GM23338 (cell line): ENCODE measurements around the gene BICRA. TPM values are rescaled to one million over a fixed set of nuclear protein-coding genes. Genes with fewer than 3 reads are reported as not detected.

Experiments used
- ATAC-seq: fragments of 200-7000 bp; cut with Tn5 transposase; 3 replicates; pipeline ENCODE4 v1.9.1; 2020
- DNase-seq: peaks from one replicate; pipeline ENCODE4 v3.0.0-alpha.2; 2015; ENCODE audit warnings: low spot score
- H2AFZ ChIP-seq: fragments of 200-600 bp; sonication (generic); 2 replicates; pipeline ENCODE4 v1.8.0; 2016; ENCODE audit warnings: antibody characterized with exemption, mild to moderate bottlenecking, moderate library complexity
- H3F3A ChIP-seq: fragments of 200-600 bp; sonication (generic); replicated peaks from 2 replicates; pipeline ENCODE4 v1.8.0; 2017; ENCODE audit warnings: antibody characterized with exemption, mixed run types, low read depth
- H3K27ac ChIP-seq: fragments of 200-600 bp; sonication (generic); 2 replicates; pipeline ENCODE4 v1.6.1; 2016; ENCODE audit warnings: low read depth
- H3K27me3 ChIP-seq: fragments of 200-600 bp; sonication (generic); 2 replicates; pipeline ENCODE4 v1.8.0; 2016; ENCODE audit warnings: mild to moderate bottlenecking, mixed run types, moderate library complexity; ENCODE audit not compliant: insufficient read depth
- H3K36me3 ChIP-seq: fragments of 200-600 bp; sonication (generic); 2 replicates; pipeline ENCODE4 v1.8.0; 2016; ENCODE audit warnings: mild to moderate bottlenecking; ENCODE audit not compliant: insufficient read depth
- H3K4me1 ChIP-seq: fragments of 200-600 bp; sonication (generic); 2 replicates; pipeline ENCODE4 v1.8.0; 2016; ENCODE audit warnings: mild to moderate bottlenecking, moderate library complexity; ENCODE audit not compliant: insufficient read depth
- H3K4me2 ChIP-seq: fragments of 200-600 bp; sonication (generic); 2 replicates; pipeline ENCODE4 v1.7.1; 2017; ENCODE audit warnings: mixed run types
- H3K4me3 ChIP-seq: fragments of 200-600 bp; sonication (generic); 2 replicates; pipeline ENCODE4 v1.6.1; 2016; ENCODE audit warnings: mixed run types
- H3K79me2 ChIP-seq: fragments of 200-600 bp; sonication (generic); replicated peaks from 2 replicates; pipeline ENCODE4 v1.8.0; 2017; ENCODE audit warnings: mild to moderate bottlenecking; ENCODE audit not compliant: insufficient read depth
- H3K9me2 ChIP-seq: fragments of 200-600 bp; sonication (generic); 2 replicates; pipeline ENCODE4 v1.8.0; 2017; ENCODE audit not compliant: insufficient read depth
- H4K20me1 ChIP-seq: fragments of 200-600 bp; sonication (generic); replicated peaks from 2 replicates; pipeline ENCODE4 v1.8.0; 2017; ENCODE audit warnings: mild to moderate bottlenecking; ENCODE audit not compliant: insufficient read depth
- H3K27ac Mint-ChIP-seq: 2 replicates; pipeline ENCODE4 v1.8.0; 2020; ENCODE audit warnings: inconsistent platforms, mild to moderate bottlenecking, moderate library complexity, mixed read lengths
- H3K27me3 Mint-ChIP-seq: 3 replicates; pipeline ENCODE4 v1.8.0; 2022; ENCODE audit warnings: low read depth, mild to moderate bottlenecking, moderate library complexity, mixed read lengths, inconsistent platforms; ENCODE audit not compliant: insufficient read depth, poor library complexity
- H3K36me3 Mint-ChIP-seq: 3 replicates; pipeline ENCODE4 v1.8.0; 2021; ENCODE audit warnings: low read depth, mild to moderate bottlenecking, inconsistent platforms, moderate library complexity, mixed read lengths
- H3K4me1 Mint-ChIP-seq: 3 replicates; pipeline ENCODE4 v1.8.0; 2020; ENCODE audit warnings: mild to moderate bottlenecking, inconsistent platforms, mixed read lengths
- H3K4me3 Mint-ChIP-seq: 3 replicates; pipeline ENCODE4 v1.8.0; 2021; ENCODE audit warnings: moderate library complexity, mild to moderate bottlenecking, inconsistent platforms, mixed read lengths
- H3K9me3 Mint-ChIP-seq: 3 replicates; pipeline ENCODE4 v1.8.0; 2020; ENCODE audit warnings: moderate library complexity, mild to moderate bottlenecking, inconsistent platforms, mixed read lengths
- CREB1 ChIP-seq: fragments of 250-450 bp; sonication (Bioruptor Pico); IDR thresholded peaks from 2 replicates; pipeline ENCODE4 v1.5.0; 2020; ENCODE audit warnings: low read depth, mild to moderate bottlenecking, moderate library complexity
- CTCF ChIP-seq, 2 experiments: fragments of 200-600 bp in 1 of 2; sonication (generic) in 1 of 2; conservative IDR thresholded peaks; 2 replicates each; pipeline versions ENCODE4 v1.5.1 to v1.6.1; 2016 to 2017; ENCODE audit warnings: antibody characterized with exemption in 2 of 2, low read depth in 2 of 2, mild to moderate bottlenecking in 2 of 2, moderate library complexity in 1 of 2
- EZH2 ChIP-seq: fragments of 200-600 bp; sonication (generic); IDR thresholded peaks from one replicate; pipeline ENCODE4 v1.8.0; 2017; ENCODE audit warnings: antibody characterized with exemption, mild to moderate bottlenecking, low read depth; ENCODE audit not compliant: unreplicated experiment
- EZH2phosphoT487 ChIP-seq: fragments of 200-600 bp; sonication (generic); IDR thresholded peaks from one replicate; pipeline ENCODE4 v1.8.1; 2018; ENCODE audit warnings: antibody characterized with exemption; ENCODE audit not compliant: unreplicated experiment
- JUNB ChIP-seq: IDR thresholded peaks from one replicate; pipeline ENCODE4 v1.6.1; 2016; ENCODE audit warnings: antibody characterized with exemption; ENCODE audit not compliant: unreplicated experiment
- NANOG ChIP-seq: IDR thresholded peaks from 2 replicates; pipeline ENCODE4 v1.6.1; 2016; ENCODE audit warnings: antibody characterized with exemption, borderline replicate concordance
- POLR2AphosphoS5 ChIP-seq: IDR thresholded peaks from 2 replicates; pipeline ENCODE4 v1.6.1; 2016; ENCODE audit warnings: antibody characterized with exemption, low read depth
- REST ChIP-seq: IDR thresholded peaks from one replicate; pipeline ENCODE4 v1.6.1; 2018; ENCODE audit warnings: antibody characterized with exemption; ENCODE audit not compliant: unreplicated experiment
- STAT1 ChIP-seq: IDR thresholded peaks from one replicate; pipeline ENCODE4 v1.6.1; 2016; ENCODE audit warnings: antibody characterized with exemption; ENCODE audit not compliant: unreplicated experiment
- ZNF114 ChIP-seq: fragments of 250-450 bp; sonication (Bioruptor Pico); IDR thresholded peaks from 2 replicates; pipeline ENCODE4 v1.5.0; 2020; ENCODE audit warnings: mild to moderate bottlenecking, moderate library complexity
- ZNF331 ChIP-seq: fragments of 250-450 bp; sonication (Bioruptor Pico); IDR thresholded peaks from 2 replicates; pipeline ENCODE4 v1.5.0; 2020; ENCODE audit warnings: low read depth, mild to moderate bottlenecking, moderate library complexity
- polyA plus RNA-seq: library from polyadenylated mRNA; unstranded; fragments of >200 nt; fragmentation: Nextera tagmentation; extraction: Ambion mirVana; gene quantifications from 2 replicates; pipeline ENCODE4 v1.2.1, GENCODE V29; 2016
- total RNA-seq: library from RNA; depleted of rRNA; stranded (reverse); fragments of >200 nt; shearing (Covaris generic); gene quantifications from 2 replicates; pipeline ENCODE4 v1.2.3, GENCODE V29; 2014
- TF ChIP-seq, protein P1 (sequence below): fragments of 250-450 bp; sonication (Bioruptor Pico); IDR thresholded peaks from 2 replicates; pipeline ENCODE4 v1.5.0; 2020; ENCODE audit warnings: mild to moderate bottlenecking, moderate library complexity
- TF ChIP-seq, protein P2 (sequence below): IDR thresholded peaks from 2 replicates; pipeline ENCODE4 v1.6.1; 2016; ENCODE audit warnings: antibody characterized with exemption

BICRA gene
- total and polyA plus RNA-seq, 2 experiments from 2014 or later = 7.0 to 37.7 TPM

- H3F3A ChIP-seq = peaks cover 37% of the 10 kb centered on the region
- no peak overlapping the region for H2AFZ ChIP-seq
- H3K27me3 Mint-ChIP-seq = peaks cover 10% of the 10 kb centered on the region
- H3K36me3 ChIP-seq = no peaks in the 10 kb centered on the region
- DNase-seq = no peak
- no peaks in the 10 kb centered on the region for H3K27me3 ChIP-seq
- no peaks in the 10 kb centered on the region for H3K9me2 ChIP-seq
- no peak overlapping the region for H3K4me2 ChIP-seq
- peaks cover 16% of the 10 kb centered on the region for H4K20me1 ChIP-seq
- ATAC-seq = no peak
- H3K27ac Mint-ChIP-seq = peak overlapping the region; percentile 82; the same call in 1 of the 2 replicates
- H3K4me3 ChIP-seq = no peak overlapping the region
- peaks cover 72% of the 10 kb centered on the region for H3K4me1 ChIP-seq
- TF ChIP-seq ZNF114 (no peak), POLR2AphosphoS5 (no peak), ZNF331 (no peak), CREB1 (CRISPR knock-in tag) (no peak), STAT1 (no peak), EZH2phosphoT487 (no peak), EZH2 (no peak), JUNB (no peak), NANOG (no peak), CTCF (conservative IDR thresholded peaks at IDR 0.05; ENCODE audit: low read depth in 2 of 2) (no peak), REST (no peak)
- TF ChIP-seq, protein P1, sequence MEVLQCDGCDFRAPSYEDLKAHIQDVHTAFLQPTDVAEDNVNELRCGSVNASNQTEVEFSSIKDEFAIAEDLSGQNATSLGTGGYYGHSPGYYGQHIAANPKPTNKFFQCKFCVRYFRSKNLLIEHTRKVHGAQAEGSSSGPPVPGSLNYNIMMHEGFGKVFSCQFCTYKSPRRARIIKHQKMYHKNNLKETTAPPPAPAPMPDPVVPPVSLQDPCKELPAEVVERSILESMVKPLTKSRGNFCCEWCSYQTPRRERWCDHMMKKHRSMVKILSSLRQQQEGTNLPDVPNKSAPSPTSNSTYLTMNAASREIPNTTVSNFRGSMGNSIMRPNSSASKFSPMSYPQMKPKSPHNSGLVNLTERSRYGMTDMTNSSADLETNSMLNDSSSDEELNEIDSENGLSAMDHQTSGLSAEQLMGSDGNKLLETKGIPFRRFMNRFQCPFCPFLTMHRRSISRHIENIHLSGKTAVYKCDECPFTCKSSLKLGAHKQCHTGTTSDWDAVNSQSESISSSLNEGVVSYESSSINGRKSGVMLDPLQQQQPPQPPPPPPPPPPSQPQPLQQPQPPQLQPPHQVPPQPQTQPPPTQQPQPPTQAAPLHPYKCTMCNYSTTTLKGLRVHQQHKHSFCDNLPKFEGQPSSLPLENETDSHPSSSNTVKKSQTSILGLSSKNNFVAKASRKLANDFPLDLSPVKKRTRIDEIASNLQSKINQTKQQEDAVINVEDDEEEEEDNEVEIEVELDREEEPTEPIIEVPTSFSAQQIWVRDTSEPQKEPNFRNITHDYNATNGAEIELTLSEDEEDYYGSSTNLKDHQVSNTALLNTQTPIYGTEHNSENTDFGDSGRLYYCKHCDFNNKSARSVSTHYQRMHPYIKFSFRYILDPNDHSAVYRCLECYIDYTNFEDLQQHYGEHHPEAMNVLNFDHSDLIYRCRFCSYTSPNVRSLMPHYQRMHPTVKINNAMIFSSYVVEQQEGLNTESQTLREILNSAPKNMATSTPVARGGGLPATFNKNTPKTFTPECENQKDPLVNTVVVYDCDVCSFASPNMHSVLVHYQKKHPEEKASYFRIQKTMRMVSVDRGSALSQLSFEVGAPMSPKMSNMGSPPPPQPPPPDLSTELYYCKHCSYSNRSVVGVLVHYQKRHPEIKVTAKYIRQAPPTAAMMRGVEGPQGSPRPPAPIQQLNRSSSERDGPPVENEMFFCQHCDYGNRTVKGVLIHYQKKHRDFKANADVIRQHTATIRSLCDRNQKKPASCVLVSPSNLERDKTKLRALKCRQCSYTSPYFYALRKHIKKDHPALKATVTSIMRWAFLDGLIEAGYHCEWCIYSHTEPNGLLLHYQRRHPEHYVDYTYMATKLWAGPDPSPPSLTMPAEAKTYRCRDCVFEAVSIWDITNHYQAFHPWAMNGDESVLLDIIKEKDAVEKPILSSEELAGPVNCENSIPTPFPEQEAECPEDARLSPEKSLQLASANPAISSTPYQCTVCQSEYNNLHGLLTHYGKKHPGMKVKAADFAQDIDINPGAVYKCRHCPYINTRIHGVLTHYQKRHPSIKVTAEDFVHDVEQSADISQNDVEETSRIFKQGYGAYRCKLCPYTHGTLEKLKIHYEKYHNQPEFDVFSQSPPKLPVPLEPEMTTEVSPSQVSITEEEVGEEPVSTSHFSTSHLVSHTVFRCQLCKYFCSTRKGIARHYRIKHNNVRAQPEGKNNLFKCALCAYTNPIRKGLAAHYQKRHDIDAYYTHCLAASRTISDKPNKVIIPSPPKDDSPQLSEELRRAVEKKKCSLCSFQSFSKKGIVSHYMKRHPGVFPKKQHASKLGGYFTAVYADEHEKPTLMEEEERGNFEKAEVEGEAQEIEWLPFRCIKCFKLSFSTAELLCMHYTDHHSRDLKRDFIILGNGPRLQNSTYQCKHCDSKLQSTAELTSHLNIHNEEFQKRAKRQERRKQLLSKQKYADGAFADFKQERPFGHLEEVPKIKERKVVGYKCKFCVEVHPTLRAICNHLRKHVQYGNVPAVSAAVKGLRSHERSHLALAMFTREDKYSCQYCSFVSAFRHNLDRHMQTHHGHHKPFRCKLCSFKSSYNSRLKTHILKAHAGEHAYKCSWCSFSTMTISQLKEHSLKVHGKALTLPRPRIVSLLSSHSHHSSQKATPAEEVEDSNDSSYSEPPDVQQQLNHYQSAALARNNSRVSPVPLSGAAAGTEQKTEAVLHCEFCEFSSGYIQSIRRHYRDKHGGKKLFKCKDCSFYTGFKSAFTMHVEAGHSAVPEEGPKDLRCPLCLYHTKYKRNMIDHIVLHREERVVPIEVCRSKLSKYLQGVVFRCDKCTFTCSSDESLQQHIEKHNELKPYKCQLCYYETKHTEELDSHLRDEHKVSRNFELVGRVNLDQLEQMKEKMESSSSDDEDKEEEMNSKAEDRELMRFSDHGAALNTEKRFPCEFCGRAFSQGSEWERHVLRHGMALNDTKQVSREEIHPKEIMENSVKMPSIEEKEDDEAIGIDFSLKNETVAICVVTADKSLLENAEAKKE (CRISPR knock-in tag) = no peak
- TF ChIP-seq, protein P2, sequence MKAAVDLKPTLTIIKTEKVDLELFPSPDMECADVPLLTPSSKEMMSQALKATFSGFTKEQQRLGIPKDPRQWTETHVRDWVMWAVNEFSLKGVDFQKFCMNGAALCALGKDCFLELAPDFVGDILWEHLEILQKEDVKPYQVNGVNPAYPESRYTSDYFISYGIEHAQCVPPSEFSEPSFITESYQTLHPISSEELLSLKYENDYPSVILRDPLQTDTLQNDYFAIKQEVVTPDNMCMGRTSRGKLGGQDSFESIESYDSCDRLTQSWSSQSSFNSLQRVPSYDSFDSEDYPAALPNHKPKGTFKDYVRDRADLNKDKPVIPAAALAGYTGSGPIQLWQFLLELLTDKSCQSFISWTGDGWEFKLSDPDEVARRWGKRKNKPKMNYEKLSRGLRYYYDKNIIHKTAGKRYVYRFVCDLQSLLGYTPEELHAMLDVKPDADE = no peak
- H3K79me2 ChIP-seq = peaks cover 99% of the 10 kb centered on the region
- H3K36me3 Mint-ChIP-seq = peaks cover 14% of the 10 kb centered on the region
- peaks cover 64% of the 10 kb centered on the region for H3K4me1 Mint-ChIP-seq
- H3K27ac ChIP-seq = peak overlapping the region; percentile 98
- H3K9me3 Mint-ChIP-seq = no peaks in the 10 kb centered on the region
- no peak overlapping the region; the same call in 2 of the 3 replicates for H3K4me3 Mint-ChIP-seq
These were observed 5.6 kb downstream of the BICRA start for GRCh38 chr19:47614559-47614958.
